GM10847 (cell line): ENCODE measurements around the gene TMEM40.

ENCODE experiments used
- POLR2A ChIP-seq: IDR thresholded peaks from 2 replicates; pipeline ENCODE4 v1.6.1; 2011; ENCODE audit not compliant: insufficient read length; ENCODE audit errors: extremely low read depth

TMEM40 gene

GRCh38 chr3:12714278-12714677 is 44.8 kb downstream of the TMEM40 start:
- TF ChIP-seq POLR2A, result no peak

GRCh38 chr3:12710062-12710461 is 49.0 kb downstream of the TMEM40 start:
- TF ChIP-seq POLR2A, result no peak

GRCh38 chr3:12709334-12709733 is 49.7 kb downstream of the TMEM40 start:
- TF ChIP-seq POLR2A, result no peak

- no peak for TF ChIP-seq POLR2A
Measured at GRCh38 chr3:12708584-12709192, 50.4 kb downstream of the TMEM40 start.

- TF ChIP-seq POLR2A, result no peak
Measured at GRCh38 chr3:12707449-12707848, 51.6 kb downstream of the TMEM40 start.

- TF ChIP-seq POLR2A, result no peak
Measured at GRCh38 chr3:12706504-12707253, 52.4 kb downstream of the TMEM40 start.

GRCh38 chr3:12705981-12706380 is 53.1 kb downstream of the TMEM40 start:
- no peak for TF ChIP-seq POLR2A

GRCh38 chr3:12705374-12705926 is 53.6 kb downstream of the TMEM40 start:
- TF ChIP-seq POLR2A, result no peak

- TF ChIP-seq POLR2A, result no peak
Measured at GRCh38 chr3:12702501-12702900, 56.6 kb downstream of the TMEM40 start.

- no peak for TF ChIP-seq POLR2A
Measured at GRCh38 chr3:12700800-12701199, 58.3 kb downstream of the TMEM40 start.

GRCh38 chr3:12695916-12696315 is 63.1 kb downstream of the TMEM40 start:
- no peak for TF ChIP-seq POLR2A

- no peak for TF ChIP-seq POLR2A
Measured at GRCh38 chr3:12695112-12695511, 63.9 kb downstream of the TMEM40 start.

- no peak for TF ChIP-seq POLR2A
Measured at GRCh38 chr3:12692444-12692843, 66.6 kb downstream of the TMEM40 start.

- no peak for TF ChIP-seq POLR2A
Measured at GRCh38 chr3:12689997-12690711, 68.9 kb downstream of the TMEM40 start.

GRCh38 chr3:12687948-12688347 is 71.1 kb downstream of the TMEM40 start:
- TF ChIP-seq POLR2A, result no peak

- TF ChIP-seq POLR2A, result no peak
Measured at GRCh38 chr3:12686096-12686495, 73.0 kb downstream of the TMEM40 start.
